GM12878 (cell line): ENCODE data around the gene ADAMTS6. TPM values are rescaled to one million over a fixed set of nuclear protein-coding genes. Genes with fewer than 3 reads are reported as not detected.

Experiments used
- ATAC-seq: fragments of 200-7000 bp; cut with Tn5 transposase; 3 replicates; pipeline ENCODE4 v1.9.1; 2020; ENCODE audit warnings: mild to moderate bottlenecking, moderate library complexity
- BruUV-seq: library from RNA; stranded (reverse); fragments of 400-500 nt; replicated peaks from 2 replicates; lab custom pipeline; 2021; lab: Mats Ljungman, UMichigan
- CTCF ChIA-PET: fragments of 300-600 bp; sonication (Branson Sonifier 250); formaldehyde crosslinking; extraction: SDS; loops from one replicate; lab custom pipeline; 2021; ENCODE audit warnings: inconsistent platforms; lab: Yijun Ruan, JAX
- POLR2A ChIA-PET: fragments of 350-600 bp; formaldehyde crosslinking; extraction: SDS; loops from one replicate; lab custom pipeline; 2021; ENCODE audit warnings: inconsistent platforms; lab: Charles Lee
- RAD21 ChIA-PET: fragments of 300-600 bp; sonication (Branson Sonifier 250); formaldehyde crosslinking; loops from one replicate; lab custom pipeline; 2023; ENCODE audit warnings: antibody characterized with exemption; ENCODE audit not compliant: unreplicated experiment; lab: Charles Lee
- SMC1A ChIA-PET: fragments of 300-600 bp; sonication (Branson Sonifier 250); formaldehyde crosslinking; loops from one replicate; lab custom pipeline; 2023; ENCODE audit not compliant: unreplicated experiment, uncharacterized antibody; lab: Charles Lee
- DNase-seq: peaks from one replicate; pipeline ENCODE4 v3.0.0-alpha.2; 2011; ENCODE audit warnings: low read depth, low spot score
- FAIRE-seq: peaks from 3 replicates; lab custom pipeline; 2011; peaks lifted over from hg19 to GRCh38; lab: Jason Lieb, UNC
- H2AFZ ChIP-seq: 2 replicates; pipeline ENCODE4 v1.6.0; 2011; ENCODE audit warnings: low read depth, low read length, control low read depth; ENCODE audit not compliant: control insufficient read depth
- H3K27ac ChIP-seq: 2 replicates; pipeline ENCODE4 v1.5.1; 2011; ENCODE audit warnings: control low read depth; ENCODE audit not compliant: control insufficient read depth, insufficient read depth
- H3K27me3 ChIP-seq, 2 experiments: replicated peaks in 1 of 2; 2 replicates each; pipeline versions ENCODE4 v1.6.0 to v1.6.1; 2011; ENCODE audit warnings: low read length in 1 of 2; ENCODE audit not compliant: control insufficient read depth in 2 of 2, insufficient read depth in 2 of 2
- H3K36me3 ChIP-seq, 2 experiments: 2 replicates each; pipeline ENCODE4 v1.5.1; 2011; ENCODE audit warnings: low read length in 1 of 2; ENCODE audit not compliant: control insufficient read depth in 2 of 2, insufficient read depth in 2 of 2
- H3K4me1 ChIP-seq: 2 replicates; pipeline ENCODE4 v1.6.1; 2011; ENCODE audit warnings: mild to moderate bottlenecking, low read length, moderate library complexity, mixed read lengths; ENCODE audit not compliant: control insufficient read depth, insufficient read depth
- H3K4me2 ChIP-seq: 2 replicates; pipeline ENCODE4 v1.6.0; 2011; ENCODE audit warnings: control low read depth; ENCODE audit not compliant: control insufficient read depth, insufficient read depth
- H3K4me3 ChIP-seq: fragments of 200-600 bp; sonication (generic); 2 replicates; pipeline ENCODE4 v1.5.1; 2016
- H3K79me2 ChIP-seq: 2 replicates; pipeline ENCODE4 v1.6.0; 2011; ENCODE audit warnings: low read length; ENCODE audit not compliant: control insufficient read depth, insufficient read depth
- H3K9ac ChIP-seq: 2 replicates; pipeline ENCODE4 v1.8.0; 2011; ENCODE audit warnings: low read length, control low read depth, mixed read lengths; ENCODE audit not compliant: control insufficient read depth, insufficient read depth
- H3K9me3 ChIP-seq: replicated peaks from 3 replicates; pipeline ENCODE4 v1.5.1; 2011; ENCODE audit warnings: mild to moderate bottlenecking, low read length; ENCODE audit not compliant: control insufficient read depth, insufficient read depth
- H4K20me1 ChIP-seq: 2 replicates; pipeline ENCODE4 v1.6.0; 2011; ENCODE audit not compliant: control insufficient read depth, insufficient read depth
- CHD1 ChIP-seq: IDR thresholded peaks from 2 replicates; pipeline ENCODE4 v1.6.1; 2012; ENCODE audit warnings: low read depth, low read length, improper control_type of control experiment
- ESRRA ChIP-seq: IDR thresholded peaks from 2 replicates; pipeline ENCODE4 v1.6.1; 2012; ENCODE audit warnings: mild to moderate bottlenecking, low read length, improper control_type of control experiment
- IKZF1 ChIP-seq: fragments of 450-650 bp; conservative IDR thresholded peaks from 2 replicates; pipeline ENCODE4 v1.6.1; 2017; ENCODE audit warnings: antibody characterized with exemption, mild to moderate bottlenecking
- KDM1A ChIP-seq: fragments of 200-600 bp; sonication (generic); IDR thresholded peaks from 2 replicates; pipeline ENCODE4 v1.6.1; 2016; ENCODE audit warnings: borderline replicate concordance
- SMAD1 ChIP-seq: fragments of 450-650 bp; IDR thresholded peaks from 2 replicates; pipeline ENCODE4 v1.6.1; 2018; ENCODE audit warnings: mild to moderate bottlenecking, low read depth; ENCODE audit not compliant: partially characterized antibody
- SUPT20H ChIP-seq: IDR thresholded peaks from 2 replicates; pipeline ENCODE4 v1.6.1; 2011; ENCODE audit warnings: low read depth, mild to moderate bottlenecking, low read length, moderate library complexity, borderline replicate concordance; ENCODE audit not compliant: control insufficient read depth
- ZNF384 ChIP-seq: IDR thresholded peaks from 2 replicates; pipeline ENCODE4 v1.6.1; 2012; ENCODE audit warnings: low read depth, mild to moderate bottlenecking, low read length, improper control_type of control experiment, borderline replicate concordance
- WGBS: methylation state at CpG from one replicate; pipeline ENCODE4 v1.1.6; 2016; ENCODE audit warnings: low lambda C conversion rate; ENCODE audit not compliant: insufficient replicate concordance, insufficient coverage; ENCODE audit errors: missing lambda C conversion rate; 5-methylcytosine and 5-hydroxymethylcytosine counted together
- in situ Hi-C: fragments of 300-500 bp; cut with MboI; formaldehyde crosslinking; loops from 9 replicates; pipeline ENCODE4 v1.14.3; 2018; ENCODE audit warnings: mixed read lengths
- intact Hi-C: fragments of 100-400 bp; cut with micrococcal nuclease; formaldehyde crosslinking; loops from one replicate; pipeline ENCODE4 v1.14.2; 2022; ENCODE audit not compliant: unreplicated experiment
- polyA plus RNA-seq, 11 experiments: library from polyadenylated mRNA; depleted of rRNA in 4 of 11; unstranded in 6 of 11; stranded (reverse) in 5 of 11; fragments of >200 nt; fragmentation: Nextera tagmentation in 4 of 11; fragmentation: Illumina TruSeq in 1 of 11; extraction: Ambion mirVana in 4 of 11; extraction: Trizol in 1 of 11; gene quantifications; 1 replicate in 1 of 11; 2 replicates in 10 of 11; pipeline versions ENCODE4 v1.2.1 to v1.2.3, GENCODE V29; 2011 to 2016; ENCODE audit warnings: inconsistent platforms in 2 of 11, missing spikeins in 2 of 11, low read depth in 1 of 11
- total RNA-seq, 4 experiments: library from RNA; depleted of rRNA in 3 of 4; stranded (reverse); fragments of >200 nt in 3 of 4; fragmentation: Illumina TruSeq in 1 of 4; extraction: Trizol in 1 of 4; gene quantifications; 2 replicates each; pipeline versions ENCODE4 v1.2.1 to v1.2.3, GENCODE V29; 2013 to 2021
- TF ChIP-seq, protein P1 (sequence below): fragments of 450-650 bp; formaldehyde crosslinking; IDR thresholded peaks from 2 replicates; pipeline ENCODE4 v1.4.0; 2022; ENCODE audit warnings: mild to moderate bottlenecking, moderate library complexity

Gene ADAMTS6
- total and polyA plus RNA-seq, 10 of the 15 experiments (the other 5 are each of a cell fraction or from before 2014, with no cell fraction given), result 1.1 to 12.3 (median 6.5) TPM

DNA sequence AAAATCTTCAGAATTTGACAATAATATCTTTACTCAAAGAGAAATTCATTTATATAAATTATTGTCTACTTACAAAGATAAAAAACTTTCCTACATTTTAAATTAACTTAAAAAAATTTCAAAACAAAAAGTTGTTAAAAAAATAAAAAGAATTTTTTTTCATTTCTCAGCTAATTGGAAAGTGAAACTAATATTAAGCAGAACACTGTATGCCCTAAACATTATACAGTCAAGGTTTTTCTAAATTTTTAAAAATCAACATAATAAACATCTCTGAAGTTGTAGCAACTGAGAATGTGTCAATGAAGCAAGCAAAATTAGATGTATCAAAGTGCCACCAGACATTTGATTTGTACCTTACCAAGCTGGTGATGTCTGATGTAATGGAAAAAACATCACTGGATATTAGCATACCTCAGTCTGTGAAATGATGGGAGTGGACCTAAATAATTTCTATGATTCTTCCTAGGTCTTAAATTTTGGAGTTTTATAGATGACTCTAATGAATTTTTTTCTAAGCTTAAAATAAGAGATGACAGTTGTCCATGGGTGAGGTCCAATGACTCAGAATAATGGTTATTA lies 290.1 kb downstream of the ADAMTS6 start:
- peak; percentile 61 for TF ChIP-seq ZNF384
- TF ChIP-seq CHD1, result no peak
- H3K4me1 ChIP-seq, result peaks cover 7% of the 10 kb centered on the region
- peak; percentile 53 for ATAC-seq
- FAIRE-seq, result no peak
- no peaks in the 10 kb centered on the region for H4K20me1 ChIP-seq
- in situ Hi-C loops, result no loop called here
- H3K79me2 ChIP-seq, result no peaks in the 10 kb centered on the region
- ChIA-PET POLR2A (interaction anchor here (0.5 to 1.4 kb wide), 2 partner anchors 20 to 419 kb away, joined by 3 to 4 read pairs; no protein-coding TSS in a partner anchor), SMC1A (interaction anchor here (0.8 to 1.8 kb wide), 6 partner anchors 10 to 291 kb away, joined by 3 to 6 read pairs (median 4); no protein-coding TSS in a partner anchor), CTCF (interaction anchor here (0.6 to 1.5 kb wide), 4 partner anchors 10 to 190 kb away, joined by 3 read pairs; no protein-coding TSS in a partner anchor), RAD21 (interaction anchor here (0.7 to 0.9 kb wide), 3 partner anchors 88 to 291 kb away, joined by 3 to 4 read pairs (median 3); no protein-coding TSS in a partner anchor)
- no peak overlapping the region for H3K9ac ChIP-seq
- H3K4me2 ChIP-seq, result no peak overlapping the region
- H3K27me3 ChIP-seq, result no peaks in the 10 kb centered on the region
- no peaks in the 10 kb centered on the region; the same call in 2 of the 3 replicates for H3K9me3 ChIP-seq
- no peaks in the 10 kb centered on the region for H3K36me3 ChIP-seq
- H2AFZ ChIP-seq, result peak overlapping the region; percentile 49
- no peak overlapping the region for H3K27ac ChIP-seq
- DNase-seq, result no peak
- intact Hi-C loops, result loop anchor here (5.0 kb wide), 2 partner anchors 234 to 291 kb away; partner anchors contain the start of gene ADAMTS6
- BruUV-seq, result no TSS peak
- H3K4me3 ChIP-seq, result no peak overlapping the region

DNA sequence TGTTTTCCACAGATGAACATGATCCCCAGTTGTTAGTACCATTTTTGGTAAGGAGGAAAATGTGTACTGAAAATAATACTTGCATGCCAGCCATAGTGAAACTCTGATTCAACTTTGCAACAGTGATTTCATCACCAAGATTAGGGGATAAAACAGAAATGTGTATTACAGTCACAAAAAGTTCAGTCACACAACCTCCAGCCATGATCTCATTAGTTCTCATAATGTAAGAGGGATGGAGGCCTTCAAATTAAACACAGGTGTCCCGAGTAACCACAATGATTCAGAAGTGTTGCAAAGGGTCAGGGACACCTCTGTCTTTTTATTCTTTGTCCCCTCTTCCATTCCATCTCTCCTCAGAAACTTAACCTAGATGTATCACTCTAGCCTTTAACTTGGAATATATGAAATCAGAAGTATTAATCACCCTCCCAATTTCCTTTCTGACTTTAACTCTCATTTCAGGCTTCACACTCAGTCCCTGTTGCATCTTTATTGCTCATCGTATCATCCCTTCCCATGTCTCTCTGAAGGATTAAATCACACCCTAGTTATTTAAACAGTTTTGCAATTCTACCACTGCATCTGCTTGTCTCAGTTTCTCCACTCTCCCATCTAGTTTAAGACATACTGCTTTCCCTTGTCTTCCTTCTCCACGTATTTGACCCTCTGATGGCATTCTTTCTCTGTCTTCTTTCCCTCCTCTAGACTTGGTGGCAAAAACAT lies 291.2 kb downstream of the ADAMTS6 start:
- H3K27ac ChIP-seq, result no peak overlapping the region
- ChIA-PET POLR2A (no interaction called here), SMC1A (interaction anchor here (1.0 to 2.7 kb wide), 5 partner anchors 14 to 118 kb away, joined by 3 to 11 read pairs (median 4); no protein-coding TSS in a partner anchor), RAD21 (interaction anchor here (0.7 to 0.9 kb wide), 2 partner anchors 290 to 292 kb away, joined by 3 to 4 read pairs; no protein-coding TSS in a partner anchor), CTCF (interaction anchor here (1.3 to 1.5 kb wide), 2 partner anchors 9 to 87 kb away, joined by 3 read pairs; no protein-coding TSS in a partner anchor)
- peaks cover 7% of the 10 kb centered on the region for H3K4me1 ChIP-seq
- H4K20me1 ChIP-seq, result no peaks in the 10 kb centered on the region
- H3K36me3 ChIP-seq, result no peaks in the 10 kb centered on the region
- peak overlapping the region; percentile 58 for H2AFZ ChIP-seq
- no peaks in the 10 kb centered on the region; the same call in 2 of the 3 replicates for H3K9me3 ChIP-seq
- H3K9ac ChIP-seq, result no peak overlapping the region
- BruUV-seq, result no TSS peak
- no peak overlapping the region for H3K4me2 ChIP-seq
- intact Hi-C loops (loop anchor here (5.0 kb wide), 2 partner anchors 233 to 292 kb away; partner anchors contain the start of gene ADAMTS6), in situ Hi-C loops (no loop called here)
- peak; percentile 17 for DNase-seq
- no peak overlapping the region for H3K4me3 ChIP-seq
- 11% methylated on average over 3 of the region's 3 CpGs for WGBS
- peak; percentile 92 for ATAC-seq
- H3K79me2 ChIP-seq, result no peaks in the 10 kb centered on the region
- no peaks in the 10 kb centered on the region for H3K27me3 ChIP-seq
- peak; percentile 71 for FAIRE-seq
- no peak for TF ChIP-seq SUPT20H
- no peak for TF ChIP-seq ZNF384
- no peak for TF ChIP-seq ESRRA
- TF ChIP-seq KDM1A, result no peak
- TF ChIP-seq SMAD1, result no peak
- TF ChIP-seq, protein P1, sequence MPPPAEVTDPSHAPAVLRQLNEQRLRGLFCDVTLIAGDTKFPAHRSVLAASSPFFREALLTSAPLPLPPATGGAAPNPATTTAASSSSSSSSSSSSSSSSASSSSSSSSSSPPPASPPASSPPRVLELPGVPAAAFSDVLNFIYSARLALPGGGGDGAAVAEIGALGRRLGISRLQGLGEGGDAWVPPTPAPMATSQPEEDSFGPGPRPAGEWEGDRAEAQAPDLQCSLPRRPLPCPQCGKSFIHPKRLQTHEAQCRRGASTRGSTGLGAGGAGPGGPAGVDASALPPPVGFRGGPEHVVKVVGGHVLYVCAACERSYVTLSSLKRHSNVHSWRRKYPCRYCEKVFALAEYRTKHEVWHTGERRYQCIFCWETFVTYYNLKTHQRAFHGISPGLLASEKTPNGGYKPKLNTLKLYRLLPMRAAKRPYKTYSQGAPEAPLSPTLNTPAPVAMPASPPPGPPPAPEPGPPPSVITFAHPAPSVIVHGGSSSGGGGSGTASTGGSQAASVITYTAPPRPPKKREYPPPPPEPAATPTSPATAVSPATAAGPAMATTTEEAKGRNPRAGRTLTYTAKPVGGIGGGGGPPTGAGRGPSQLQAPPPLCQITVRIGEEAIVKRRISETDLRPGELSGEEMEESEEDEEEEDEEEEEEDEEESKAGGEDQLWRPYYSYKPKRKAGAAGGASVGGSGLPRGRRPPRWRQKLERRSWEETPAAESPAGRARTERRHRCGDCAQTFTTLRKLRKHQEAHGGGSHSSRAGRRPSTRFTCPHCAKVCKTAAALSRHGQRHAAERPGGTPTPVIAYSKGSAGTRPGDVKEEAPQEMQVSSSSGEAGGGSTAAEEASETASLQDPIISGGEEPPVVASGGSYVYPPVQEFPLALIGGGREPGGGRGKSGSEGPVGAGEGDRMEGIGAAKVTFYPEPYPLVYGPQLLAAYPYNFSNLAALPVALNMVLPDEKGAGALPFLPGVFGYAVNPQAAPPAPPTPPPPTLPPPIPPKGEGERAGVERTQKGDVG (CRISPR knock-in tag), result no peak
- peak; percentile 61 for TF ChIP-seq IKZF1
